AG04450 (cell line): ENCODE results near the gene MRPL46. TPM values are rescaled to one million over a fixed set of nuclear protein-coding genes. Genes with fewer than 3 reads are reported as not detected.
"Not testable (repeated sequence)": the region's sequence is repeated elsewhere in the genome, so short reads cannot be mapped to it uniquely, and the experiment has no call there.

Source experiments
- CTCF ChIA-PET: fragments of 300-600, 350-600 bp; formaldehyde crosslinking; extraction: SDS; loops from one replicate; lab custom pipeline; 2022; ENCODE audit warnings: antibody characterized with exemption, inconsistent platforms; lab: Charles Lee
- POLR2A ChIA-PET: fragments of 350-600 bp; formaldehyde crosslinking; extraction: SDS; loops from one replicate; lab custom pipeline; 2021; ENCODE audit warnings: antibody characterized with exemption, inconsistent platforms; lab: Yijun Ruan, JAX
- DNase-seq: peaks from one replicate; pipeline ENCODE4 v3.0.0-alpha.2; 2011; ENCODE audit warnings: low read depth, low spot score
- H3K27ac ChIP-seq: one replicate; pipeline ENCODE4 v1.5.1; 2012; ENCODE audit warnings: low read depth, low read length, control low read depth
- H3K27me3 ChIP-seq: one replicate; pipeline ENCODE4 v1.6.0; 2012; ENCODE audit warnings: low read length; ENCODE audit not compliant: control insufficient read depth, insufficient read depth
- H3K4me3 ChIP-seq: 2 replicates; pipeline ENCODE4 v1.5.1; 2011; ENCODE audit warnings: mild to moderate bottlenecking, low read depth, low read length, control low read depth
- H3K9me3 ChIP-seq: 2 replicates; pipeline ENCODE4 v1.5.1; 2012; ENCODE audit warnings: low read length; ENCODE audit not compliant: control insufficient read depth, insufficient read depth
- CTCF ChIP-seq: IDR thresholded peaks from 2 replicates; pipeline ENCODE4 v1.5.1; 2011; ENCODE audit warnings: low read depth, low read length, control low read depth, inconsistent platforms
- polyA plus RNA-seq: library from polyadenylated mRNA; depleted of rRNA; stranded (reverse); fragments of >200 nt; gene quantifications from 2 replicates; pipeline ENCODE4 v1.2.3, GENCODE V29; 2011

The MRPL46 gene
- polyA plus RNA-seq, 1 experiment: 28.0 TPM

- Histone ChIP-seq H3K4me3 (no peak overlapping the region), H3K27ac (no peak overlapping the region), H3K27me3 (no peaks in the 10 kb centered on the region), H3K9me3 (no peaks in the 10 kb centered on the region)
- no peak for TF ChIP-seq CTCF
- DNase-seq: no peak
- ChIA-PET CTCF (interaction anchor here (1.0 to 2.1 kb wide), 10 partner anchors 9 to 358 kb away, joined by 3 to 16 read pairs (median 4); partner anchors contain the start of genes AEN, MRPL46 and MRPS11), POLR2A (interaction anchor here (0.9 kb wide), 1 partner anchor 9 kb away, joined by 4 read pairs; the partner anchor contains the start of gene MRPS11)
Measured at GRCh38 chr15:88477126-88477525, 9.9 kb upstream of the MRPL46 start.

- no peak overlapping the region for H3K27ac ChIP-seq
- CTCF ChIA-PET: interaction anchor here (1.0 to 2.1 kb wide), 9 partner anchors 9 to 358 kb away, joined by 3 to 16 read pairs (median 4); partner anchors contain the start of genes AEN, MRPL46 and MRPS11
Measured at GRCh38 chr15:88476635-88477060, 9.5 kb upstream of the MRPL46 start.

GRCh38 chr15:88473661-88474293 lies 6.6 kb upstream of the MRPL46 start:
- DNase-seq, POLR2A ChIA-PET, H3K9me3 ChIP-seq, H3K27me3 ChIP-seq, H3K4me3 ChIP-seq, H3K27ac ChIP-seq: not testable (repeated sequence)
- CTCF ChIA-PET: interaction anchor here (2.1 kb wide), 1 partner anchor 141 kb away, joined by 10 read pairs; no protein-coding TSS in a partner anchor

More at GRCh38 chr15:88476635-88477060, 9.5 kb upstream of the MRPL46 start:
- TF ChIP-seq CTCF: peak; percentile 66
- Histone ChIP-seq H3K4me3 (no peak overlapping the region), H3K9me3 (no peaks in the 10 kb centered on the region), H3K27me3 (no peaks in the 10 kb centered on the region)
- POLR2A ChIA-PET: interaction anchor here (0.9 kb wide), 1 partner anchor 9 kb away, joined by 4 read pairs; the partner anchor contains the start of gene MRPS11
- DNase-seq: peak; percentile 23

- DNase-seq: no peak
- POLR2A ChIA-PET: no interaction called here
- Histone ChIP-seq H3K27ac (no peak overlapping the region), H3K9me3 (no peaks in the 10 kb centered on the region), H3K4me3 (no peak overlapping the region), H3K27me3 (no peaks in the 10 kb centered on the region)
- TF ChIP-seq CTCF: no peak
- CTCF ChIA-PET: no interaction called here
Measured at GRCh38 chr15:88472225-88472624, 5.0 kb upstream of the MRPL46 start.

GRCh38 chr15:88470625-88471372 lies 3.6 kb upstream of the MRPL46 start:
- POLR2A ChIA-PET: no interaction called here
- H3K27me3 ChIP-seq: no peaks in the 10 kb centered on the region
- H3K27ac ChIP-seq: no peak overlapping the region
- DNase-seq: no peak
- H3K4me3 ChIP-seq: no peak overlapping the region
- no peaks in the 10 kb centered on the region for H3K9me3 ChIP-seq
- CTCF ChIA-PET: interaction anchor here (0.6 to 1.0 kb wide), 2 partner anchors 144 to 167 kb away, joined by 3 to 5 read pairs; no protein-coding TSS in a partner anchor
- peak; percentile 9; the same call in 1 of the 2 replicates for TF ChIP-seq CTCF
